COLO829 (cell line): ENCODE results near the gene PPP1R3E.
"Not testable (repeated sequence)": the region's sequence is repeated elsewhere in the genome, so short reads cannot be mapped to it uniquely, and the experiment has no call there.

Experiments used
- DNase-seq: peaks from one replicate; pipeline ENCODE4 v3.0.0; 2012; ENCODE audit warnings: low spot score

PPP1R3E gene

DNA sequence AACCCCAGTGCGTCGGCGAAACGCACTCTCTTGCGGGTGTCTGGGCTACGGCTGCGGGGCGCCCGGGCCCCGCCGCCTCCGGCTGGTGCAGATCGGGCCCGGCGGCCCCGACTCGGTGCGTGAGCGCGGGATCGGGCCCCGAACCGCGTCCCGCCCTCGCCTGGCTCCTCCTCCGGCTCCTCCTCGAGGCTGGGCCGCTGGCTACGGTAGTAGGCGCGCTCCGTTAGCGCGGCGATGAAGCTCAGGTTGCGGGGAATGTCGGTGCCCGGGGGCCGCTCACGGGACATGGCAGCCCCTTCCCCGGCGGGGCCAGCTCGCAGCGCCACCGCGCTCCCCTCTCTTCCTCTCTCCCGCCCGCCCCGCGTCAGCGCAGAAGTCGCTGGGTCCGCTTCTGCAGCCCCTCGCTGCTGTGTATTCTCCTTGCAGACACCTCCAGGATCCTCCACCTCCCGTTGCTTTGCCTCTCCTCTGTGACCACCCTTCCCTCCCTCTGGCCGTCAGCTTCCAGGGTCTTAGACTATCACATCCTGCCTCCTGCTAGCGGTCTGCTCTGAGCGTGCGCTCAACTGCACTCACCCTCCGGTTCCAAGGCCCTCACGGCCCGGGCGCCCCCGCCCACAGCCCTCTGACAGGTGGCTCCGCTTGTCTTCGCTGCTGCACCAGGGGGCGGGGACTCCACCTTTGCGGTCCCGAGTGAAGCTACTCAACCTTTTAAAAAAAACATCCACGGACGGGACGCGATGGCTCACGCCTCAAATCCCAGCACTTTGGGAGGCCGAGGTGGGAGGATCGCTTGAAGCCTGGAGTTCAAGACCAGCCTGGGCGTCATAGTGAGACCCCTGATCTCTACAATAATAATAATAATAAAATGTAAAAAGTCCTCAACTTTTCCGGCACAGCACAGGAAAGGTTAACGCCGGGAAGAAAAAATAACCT is at the start of gene PPP1R3E:
Gene PPP1R3E (minus strand): TSS at position 570 of the 936 bp plus-strand sequence. CDS start 283 bp downstream, at position 287.
- DNase-seq: peak; percentile 19

DNA sequence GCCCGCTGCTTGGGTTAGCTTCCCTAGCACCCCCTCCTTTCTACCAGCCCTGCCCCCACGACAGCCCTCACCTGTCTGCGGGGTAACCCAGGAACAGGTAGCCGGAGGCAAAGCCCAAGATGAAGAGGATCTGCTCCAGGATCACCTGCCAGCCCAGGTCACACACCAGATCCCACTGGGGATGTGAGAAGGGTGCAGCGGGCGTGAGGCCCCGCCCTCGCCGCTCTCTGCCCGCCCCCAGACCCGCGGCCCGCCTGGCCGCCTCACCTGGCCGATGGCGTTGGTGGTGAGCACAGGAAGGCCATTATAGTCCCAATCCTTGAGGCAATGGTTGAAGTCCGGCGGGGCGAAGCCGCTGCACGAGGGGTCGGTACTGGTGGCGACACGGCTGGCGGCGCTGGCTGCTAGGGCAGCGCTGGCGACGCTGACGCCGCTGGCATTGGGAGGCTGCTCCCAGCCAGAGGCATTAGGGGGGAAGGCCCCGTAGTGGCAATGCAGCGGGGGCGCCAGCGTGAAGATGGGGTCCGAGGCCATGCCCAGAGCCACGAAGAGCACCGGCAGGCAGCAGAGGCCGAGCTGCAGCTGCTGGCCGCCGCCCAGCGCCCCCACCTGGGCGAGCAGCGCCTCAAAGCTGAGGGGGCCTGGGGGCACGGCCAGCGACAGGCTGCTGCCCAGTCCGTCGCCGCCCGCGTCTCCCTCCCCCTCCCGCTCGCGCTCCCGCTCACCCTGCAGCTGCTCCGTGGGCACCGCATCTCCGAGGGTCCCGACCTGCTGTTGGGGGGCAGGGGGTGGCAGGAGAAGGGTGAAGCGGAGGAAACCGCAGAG is 49.2 kb upstream of the PPP1R3E start:
- no peak for DNase-seq

DNA sequence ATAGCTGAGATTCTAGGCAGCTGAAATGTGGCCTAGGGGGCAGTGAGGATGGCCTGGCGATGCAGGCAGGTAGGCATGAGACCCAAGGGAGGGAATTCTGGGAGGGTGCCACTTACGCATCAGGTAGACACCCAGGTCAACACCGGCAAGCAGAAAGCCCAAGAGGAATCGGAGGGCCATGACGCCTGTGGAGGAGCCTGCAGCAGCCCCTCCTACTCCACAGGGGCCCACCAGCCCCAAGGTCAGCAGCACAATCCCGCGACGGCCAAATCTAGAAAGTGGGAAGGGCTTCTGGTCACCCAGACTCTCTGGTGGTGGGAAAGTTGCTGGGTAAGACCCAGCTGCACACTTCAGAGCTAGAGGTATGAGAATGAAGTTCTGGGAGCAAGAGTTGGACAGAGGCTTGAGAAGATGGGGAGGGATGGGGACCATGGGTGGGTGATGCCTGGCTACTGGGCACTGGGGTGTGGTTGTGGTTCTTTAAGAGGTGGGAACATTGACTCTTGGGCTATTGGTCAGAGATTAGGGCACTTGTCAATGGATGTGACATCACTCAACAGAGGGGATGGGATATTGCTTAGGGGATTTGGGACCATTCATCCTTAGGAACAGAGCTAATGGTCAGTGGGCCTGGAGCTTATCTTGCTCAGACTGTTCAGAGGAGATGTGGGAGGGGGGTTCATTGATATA is 46.6 kb upstream of the PPP1R3E start:
- no peak for DNase-seq

DNA sequence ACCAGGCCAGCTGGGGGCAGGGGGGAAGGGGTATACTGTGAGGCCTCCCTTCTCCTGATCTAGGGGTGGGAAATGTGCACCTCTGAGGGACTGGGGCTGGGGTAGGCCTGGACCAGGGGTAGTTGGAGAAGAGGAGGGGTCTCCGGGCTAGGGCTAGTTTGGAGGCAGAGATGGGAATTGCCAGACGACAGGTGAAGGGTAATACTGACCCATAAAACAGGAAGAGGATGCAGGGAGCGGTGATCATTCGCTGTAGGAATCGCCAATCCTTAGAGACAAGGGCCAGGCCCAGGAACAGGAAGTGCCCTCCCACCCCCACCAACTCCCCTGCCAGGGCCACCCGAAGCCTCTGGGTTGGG is 45.6 kb upstream of the PPP1R3E start:
- no peak for DNase-seq

DNA sequence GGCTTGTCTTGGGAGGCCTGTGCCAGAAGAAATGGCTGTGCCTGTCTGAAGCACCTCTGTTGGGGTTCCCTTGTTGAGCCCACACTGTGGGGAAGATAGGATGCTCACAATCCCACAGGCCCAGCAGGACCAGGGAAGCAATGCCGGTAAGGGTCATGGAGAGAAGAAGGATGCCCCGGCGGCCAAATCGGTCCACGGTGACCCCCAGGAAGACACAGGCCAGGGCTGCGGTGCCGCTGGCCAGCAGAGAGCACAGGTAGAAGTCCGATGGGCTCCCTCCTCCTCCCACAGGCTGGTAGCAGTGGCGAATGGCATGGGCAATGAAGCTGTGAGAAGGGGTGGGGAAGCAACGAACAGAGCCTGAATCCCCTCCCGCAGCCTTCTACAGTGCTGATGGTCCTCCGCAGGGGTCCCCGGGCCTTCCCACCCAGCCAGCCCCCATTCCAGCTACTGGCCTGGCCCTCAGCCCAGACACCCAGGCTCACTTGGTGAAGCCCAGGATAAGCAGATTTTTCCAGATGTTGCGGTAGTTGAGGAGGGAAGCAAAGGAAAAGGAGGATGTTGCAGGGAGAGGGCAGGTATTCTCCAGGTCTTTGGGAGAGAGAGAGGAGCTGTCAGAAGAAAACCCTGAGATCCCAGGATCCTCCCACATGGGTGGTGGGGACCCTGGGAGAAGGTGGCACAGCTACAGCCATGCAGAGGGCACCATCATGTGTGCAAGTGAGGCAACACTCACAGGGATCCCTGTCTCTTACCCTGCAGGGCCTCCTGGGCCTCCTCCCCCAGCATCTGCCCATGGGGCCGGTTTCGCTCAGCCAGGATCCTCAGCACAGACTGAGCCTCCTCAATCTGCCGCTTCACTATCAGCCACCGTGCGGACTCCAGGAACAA is 45.0 kb upstream of the PPP1R3E start:
- no peak for DNase-seq

DNA sequence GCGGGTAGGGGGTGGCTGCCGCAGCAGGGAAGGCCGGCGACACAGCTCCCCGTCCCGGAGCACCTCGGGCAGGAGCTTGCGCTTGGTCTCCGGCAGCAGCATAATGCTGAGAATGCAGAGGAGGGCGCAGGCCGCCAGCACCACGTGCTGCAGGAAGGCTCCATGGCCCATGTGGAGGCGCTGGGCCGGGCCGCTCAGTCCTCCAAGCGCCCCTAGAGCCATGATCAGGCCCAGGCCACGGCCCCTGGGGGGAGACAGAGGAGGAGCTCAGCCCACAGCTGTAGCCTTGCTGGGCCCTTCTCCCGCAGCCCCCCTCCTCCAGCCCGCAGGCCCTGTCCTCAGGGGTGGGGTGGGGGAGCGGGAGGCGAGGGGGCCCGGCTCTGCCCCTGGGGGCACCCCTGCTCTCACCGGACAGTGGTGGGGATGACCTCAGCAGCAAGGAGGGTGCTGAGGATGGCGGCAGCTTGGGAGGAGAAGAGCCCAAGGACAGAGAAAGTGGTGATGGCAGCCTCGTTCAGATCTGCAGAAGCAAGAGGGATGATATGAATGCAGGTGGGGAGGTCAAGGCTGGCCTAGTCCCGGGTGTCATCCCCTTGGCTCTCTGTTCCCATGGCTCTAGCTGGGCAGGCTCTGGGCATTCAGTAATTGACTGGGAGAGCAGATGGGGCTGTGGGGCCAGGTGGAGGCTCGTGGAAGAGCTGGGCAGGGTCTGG is 44.2 kb upstream of the PPP1R3E start:
- DNase-seq: no peak

DNA sequence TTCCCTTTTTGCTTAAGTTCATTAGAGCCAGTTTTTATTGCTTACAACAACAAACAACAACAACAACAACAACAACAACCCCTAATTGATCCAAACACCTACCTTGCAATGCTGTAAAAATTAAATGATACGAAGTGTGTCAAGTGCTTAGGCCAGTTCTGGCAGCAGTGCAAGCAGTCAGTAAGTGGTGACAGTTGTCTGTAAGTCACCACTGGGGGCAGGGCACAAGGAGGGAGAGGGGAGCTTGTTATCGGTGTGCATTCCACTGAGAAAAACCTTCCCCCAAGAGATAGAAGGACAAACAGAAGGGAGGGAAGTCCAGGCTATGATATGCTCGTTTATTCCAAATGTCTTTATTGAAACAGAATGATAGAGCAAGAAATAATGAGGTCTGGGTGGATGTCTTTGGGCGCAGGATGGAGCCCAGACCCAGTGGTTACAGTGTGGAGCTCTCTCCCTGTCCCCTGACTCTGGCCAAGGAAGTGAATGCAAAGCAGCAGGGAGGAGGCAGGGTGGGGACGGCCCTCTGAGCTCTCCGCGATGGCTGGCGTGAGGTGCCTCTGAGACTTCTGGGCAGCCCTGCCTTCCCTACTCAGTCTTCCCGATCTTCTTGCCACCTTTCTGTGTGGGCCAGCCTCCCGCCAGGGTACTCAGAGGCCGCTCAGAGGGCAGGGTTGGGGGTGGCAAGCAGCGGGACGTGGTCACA is 43.5 kb upstream of the PPP1R3E start:
- no peak for DNase-seq

DNA sequence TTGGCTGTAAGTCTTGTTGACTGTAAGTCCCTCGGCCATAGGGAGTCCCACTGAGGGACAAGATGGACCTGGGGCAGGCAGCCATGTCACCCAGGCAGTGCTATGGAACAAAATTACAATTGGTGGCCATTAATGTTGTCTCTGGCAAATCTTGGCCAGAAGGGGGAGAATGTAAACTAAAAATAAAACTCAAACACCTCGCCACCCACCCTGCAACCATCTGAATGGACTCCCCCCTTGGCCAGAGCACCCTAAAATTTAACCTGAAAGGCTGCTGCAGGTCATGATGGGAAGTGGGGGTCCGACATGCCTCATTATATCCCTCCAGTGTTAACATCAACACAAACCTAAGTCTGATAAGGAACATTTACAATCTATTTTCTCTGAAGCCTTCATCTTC is 41.8 kb upstream of the PPP1R3E start:
- DNase-seq: no peak

- no peak for DNase-seq
These were observed 37.0 kb upstream of the PPP1R3E start for GRCh38 chr14:23339506-23340268.

DNA sequence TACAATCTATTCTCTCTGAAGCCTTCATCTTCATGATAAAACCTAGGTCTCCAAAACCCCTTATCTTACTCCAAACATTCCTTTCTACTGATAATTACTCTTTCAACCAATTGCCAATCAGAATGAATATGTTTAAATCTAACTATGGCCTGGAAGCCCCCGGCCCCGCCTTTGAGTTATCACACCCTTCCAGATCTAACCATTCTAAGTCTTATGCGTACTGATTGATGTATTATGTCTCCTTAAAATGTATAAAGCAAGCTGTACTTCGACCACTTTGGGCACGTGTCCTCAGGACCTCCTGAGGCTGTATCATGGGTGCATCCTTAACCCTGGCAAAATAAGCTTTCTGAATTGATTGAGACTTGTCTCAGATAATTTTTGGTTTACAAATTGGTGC is 33.0 kb upstream of the PPP1R3E start:
- DNase-seq: no peak

DNA sequence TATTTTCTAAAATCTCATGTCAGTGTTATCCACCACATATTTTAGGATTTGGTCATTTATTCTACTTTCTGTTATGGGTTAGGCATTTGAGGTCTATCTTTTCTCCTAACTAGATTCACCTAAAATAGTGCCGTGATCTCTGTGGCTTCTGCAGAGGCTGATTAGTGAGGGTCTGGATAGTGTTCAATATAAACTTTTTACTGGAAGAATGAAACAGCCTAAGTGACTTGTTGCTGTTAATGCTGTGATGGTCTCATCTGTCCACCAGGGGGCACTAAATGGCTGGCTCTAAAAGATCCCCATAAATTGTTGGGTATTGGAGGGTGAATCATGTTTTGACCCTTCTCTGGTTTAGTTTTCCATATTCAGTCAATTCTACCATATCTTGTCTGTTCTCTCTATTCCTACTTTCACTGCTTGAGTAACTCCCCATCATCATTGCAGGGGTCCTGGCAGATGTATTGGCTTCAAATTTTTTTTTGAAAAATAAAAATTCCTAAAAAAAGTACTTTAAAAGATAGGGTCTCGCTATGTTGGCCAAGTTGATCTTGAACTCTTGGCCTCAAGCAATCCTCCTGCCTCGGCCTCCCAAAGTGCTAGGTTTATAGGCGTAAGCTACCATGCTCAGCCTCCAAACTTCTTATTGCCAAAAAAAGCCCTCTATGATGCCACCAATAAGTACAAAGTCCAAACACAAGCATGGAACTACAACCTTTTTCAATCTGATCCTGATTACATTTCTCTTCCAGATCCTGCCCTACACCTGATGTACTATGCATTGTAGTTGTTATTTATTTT is 25.5 kb upstream of the PPP1R3E start:
- peak; percentile 84 for DNase-seq

DNA sequence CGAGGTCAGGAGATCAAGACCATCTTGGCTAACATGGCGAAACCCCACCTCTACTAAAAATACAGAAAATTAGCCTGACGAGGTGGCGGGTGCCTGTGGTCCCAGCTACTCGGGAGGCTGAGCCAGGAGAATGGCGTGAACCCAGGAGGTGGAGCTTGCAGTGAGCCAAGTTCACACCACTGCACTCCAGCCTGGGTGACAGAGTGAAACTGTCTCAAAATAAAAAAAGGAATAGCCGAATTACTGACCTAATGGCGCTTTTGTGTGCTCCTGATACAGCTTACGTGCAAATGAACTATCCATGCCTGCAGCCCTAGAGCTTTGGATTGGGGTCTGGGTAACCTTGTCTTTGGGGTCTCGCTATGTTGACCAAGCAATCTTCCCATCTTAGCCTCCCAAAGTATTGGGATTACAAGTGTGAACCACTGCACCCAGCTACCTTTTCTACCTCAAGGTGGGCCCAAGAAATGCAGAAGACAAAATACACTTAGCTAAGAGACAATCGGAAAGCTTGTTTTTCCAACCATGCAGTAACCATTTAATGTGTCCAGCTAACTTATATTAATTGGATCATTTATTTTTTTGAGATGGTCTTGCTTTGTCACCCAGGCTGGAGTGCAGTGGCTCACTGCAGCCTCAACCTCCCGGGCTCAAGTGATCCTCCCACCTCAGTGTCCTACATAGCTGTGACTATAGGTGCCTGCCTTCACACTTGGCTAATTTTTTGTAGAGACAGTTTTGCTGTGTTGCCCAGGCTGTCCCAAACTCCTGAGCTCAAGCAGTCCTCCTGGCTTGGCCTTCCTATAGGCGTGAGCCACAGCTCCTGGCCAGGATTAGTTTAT is 24.1 kb upstream of the PPP1R3E start:
- DNase-seq: no peak

GRCh38 chr14:23325746-23326145 is 23.1 kb upstream of the PPP1R3E start:
- DNase-seq: not testable (repeated sequence)

GRCh38 chr14:23324993-23325392 is 22.3 kb upstream of the PPP1R3E start:
- no peak for DNase-seq

DNA sequence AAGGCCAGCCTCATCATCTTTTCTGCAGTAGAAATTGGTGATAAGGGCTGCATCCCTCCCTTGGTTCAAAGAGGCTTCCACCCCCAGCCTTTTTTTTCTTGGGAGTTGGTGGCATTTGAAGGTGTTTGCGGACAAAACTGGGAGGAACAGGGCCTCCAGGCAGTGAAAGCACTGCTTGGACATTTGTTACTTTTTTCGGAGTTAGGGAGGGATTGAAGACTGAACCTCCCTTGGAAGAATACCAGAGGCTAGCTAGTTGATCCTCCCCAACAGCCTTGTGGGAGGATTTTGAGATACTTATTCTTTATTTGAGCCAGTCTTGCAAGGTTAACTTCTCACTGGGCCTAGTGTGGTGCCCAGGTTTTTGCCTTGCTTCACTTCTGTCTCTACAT is 21.8 kb upstream of the PPP1R3E start:
- no peak for DNase-seq

DNA sequence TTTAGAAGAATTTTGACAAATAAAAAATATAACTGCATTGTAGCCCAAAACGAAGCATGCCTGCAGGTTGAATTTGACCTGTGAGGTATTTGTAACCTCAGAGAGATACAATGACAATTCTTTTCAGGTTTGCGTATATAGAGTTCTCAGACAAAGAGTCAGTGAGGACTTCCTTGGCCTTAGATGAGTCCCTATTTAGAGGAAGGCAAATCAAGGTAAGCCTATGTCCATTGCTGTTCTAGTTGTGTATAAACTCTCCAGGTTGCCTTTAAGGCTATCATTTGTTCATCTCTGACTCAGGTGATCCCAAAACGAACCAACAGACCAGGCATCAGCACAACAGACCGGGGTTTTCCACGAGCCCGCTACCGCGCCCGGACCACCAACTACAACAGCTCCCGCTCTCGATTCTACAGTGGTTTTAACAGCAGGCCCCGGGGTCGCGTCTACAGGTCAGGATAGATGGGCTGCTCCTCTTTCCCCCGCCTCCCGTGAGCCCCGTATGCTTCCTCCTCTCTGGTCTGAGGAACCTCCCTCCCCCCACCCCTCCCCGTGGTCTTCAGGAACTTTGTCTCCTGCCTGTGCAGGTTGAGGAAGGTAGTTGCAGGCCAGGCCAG is 21.3 kb upstream of the PPP1R3E start:
- no peak for DNase-seq
